ENCODE data around the gene TBC1D2B. TPM values are rescaled to one million over a fixed set of nuclear protein-coding genes. Genes with fewer than 3 reads are reported as not detected.

The TBC1D2B gene
- total and polyA plus RNA-seq, 10 donors: 9.4 to 131 (median 97.4) TPM

GRCh38 chr15:78004222-78004727 is 73.2 kb downstream of the TBC1D2B start:
- intact Hi-C loops (cut with DNase I; ENCODE audit: low total_unique reads): loop anchor here (10.0 kb wide), 1 partner anchor 101 kb away; no protein-coding TSS in a partner anchor
- Histone ChIP-seq H3K27ac (peak overlapping the region in 5 of 8 donors; percentile 21 to 60 (median 49)), H3K36me3 (peaks cover 0 to 99% (median 78%) of the 10 kb centered on the region in 6 donors), H3K4me3 (no peak overlapping the region), H3K27me3 (replicated peaks in 1 of 7) (no peaks in the 10 kb centered on the region), H3K4me1 (peaks cover 0 to 79% (median 47%) of the 10 kb centered on the region in 6 donors), H3K9me3 (no peaks in the 10 kb centered on the region)
- DNase-seq: no peak
- 56 to 77% (median 70%) methylated on average over 9 of the region's 9 CpGs for WGBS, 5 donors
- TF ChIP-seq, protein P1, sequence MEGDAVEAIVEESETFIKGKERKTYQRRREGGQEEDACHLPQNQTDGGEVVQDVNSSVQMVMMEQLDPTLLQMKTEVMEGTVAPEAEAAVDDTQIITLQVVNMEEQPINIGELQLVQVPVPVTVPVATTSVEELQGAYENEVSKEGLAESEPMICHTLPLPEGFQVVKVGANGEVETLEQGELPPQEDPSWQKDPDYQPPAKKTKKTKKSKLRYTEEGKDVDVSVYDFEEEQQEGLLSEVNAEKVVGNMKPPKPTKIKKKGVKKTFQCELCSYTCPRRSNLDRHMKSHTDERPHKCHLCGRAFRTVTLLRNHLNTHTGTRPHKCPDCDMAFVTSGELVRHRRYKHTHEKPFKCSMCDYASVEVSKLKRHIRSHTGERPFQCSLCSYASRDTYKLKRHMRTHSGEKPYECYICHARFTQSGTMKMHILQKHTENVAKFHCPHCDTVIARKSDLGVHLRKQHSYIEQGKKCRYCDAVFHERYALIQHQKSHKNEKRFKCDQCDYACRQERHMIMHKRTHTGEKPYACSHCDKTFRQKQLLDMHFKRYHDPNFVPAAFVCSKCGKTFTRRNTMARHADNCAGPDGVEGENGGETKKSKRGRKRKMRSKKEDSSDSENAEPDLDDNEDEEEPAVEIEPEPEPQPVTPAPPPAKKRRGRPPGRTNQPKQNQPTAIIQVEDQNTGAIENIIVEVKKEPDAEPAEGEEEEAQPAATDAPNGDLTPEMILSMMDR (IDR thresholded peaks at IDR 0.05 in 8 of 11, conservative IDR thresholded peaks at IDR 0.05 in 3 of 11): no peak
- peak in 1 of 3 donors; percentile 16 for TF ChIP-seq POLR2AphosphoS5 (IDR thresholded peaks at IDR 0.05)

DNA sequence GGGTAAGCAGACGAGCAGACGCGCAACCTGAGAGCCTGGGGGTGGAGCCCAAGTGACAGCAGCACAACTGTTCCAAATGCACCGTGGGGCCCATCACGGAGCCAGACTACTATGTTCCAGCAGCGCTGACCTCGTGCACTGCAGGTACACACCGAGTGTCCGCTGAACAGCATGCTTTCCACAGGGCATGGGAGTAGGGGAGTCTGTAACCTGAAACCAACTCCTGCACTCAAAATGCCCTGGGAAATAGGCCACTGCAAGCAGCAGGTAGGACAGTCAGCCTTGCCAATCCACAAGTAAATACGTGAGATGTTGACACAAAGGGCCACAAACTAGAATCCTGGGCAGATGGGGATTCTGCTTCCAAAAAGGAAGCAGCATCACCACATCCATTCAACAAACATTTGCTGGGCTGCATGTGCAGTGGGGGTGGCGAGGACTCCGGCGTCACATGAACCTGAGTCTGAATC is 73.9 kb downstream of the TBC1D2B start:
- H3K9me3 ChIP-seq: no peaks in the 10 kb centered on the region
- peaks cover 0 to 99% (median 78%) of the 10 kb centered on the region in 6 donors for H3K36me3 ChIP-seq
- peaks cover 0 to 75% (median 47%) of the 10 kb centered on the region in 6 donors for H3K4me1 ChIP-seq
- H3K27me3 ChIP-seq (replicated peaks in 1 of 7): no peaks in the 10 kb centered on the region
- DNase-seq: no peak
- peak in 1 of 3 donors; percentile 6 for TF ChIP-seq POLR2AphosphoS5 (IDR thresholded peaks at IDR 0.05)
- no peak for TF ChIP-seq POLR2A (IDR thresholded peaks at IDR 0.05)
- TF ChIP-seq, protein P1 (IDR thresholded peaks at IDR 0.05 in 8 of 11, conservative IDR thresholded peaks at IDR 0.05 in 3 of 11): no peak
- H3K4me3 ChIP-seq: no peak overlapping the region
- WGBS, 5 donors: 88 to 95% (median 93%) methylated on average over 13 of the region's 13 CpGs
- H3K27ac ChIP-seq: peak overlapping the region in 2 of 8 donors; percentile 55 to 60
- intact Hi-C loops (cut with DNase I; ENCODE audit: low total_unique reads): loop anchor here (10.0 kb wide), 1 partner anchor 101 kb away; no protein-coding TSS in a partner anchor

DNA sequence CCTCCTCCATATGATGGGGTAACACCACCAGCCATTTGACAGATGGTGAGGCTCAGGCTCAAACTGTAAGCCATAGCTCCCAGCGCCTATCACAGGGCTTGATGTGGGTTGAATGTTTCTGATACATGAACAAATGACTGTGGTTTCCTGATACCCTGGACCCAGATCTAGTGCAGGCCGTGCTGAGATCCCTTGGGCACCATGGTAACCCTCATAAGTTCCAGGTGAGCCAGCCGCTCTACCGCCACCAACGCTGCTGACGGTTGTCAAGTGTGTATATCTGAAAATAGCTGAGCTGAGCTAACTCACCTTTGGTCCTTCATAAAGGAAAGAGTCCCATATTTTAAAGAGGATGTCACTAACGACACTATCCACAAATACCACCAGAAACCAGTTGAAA is 74.5 kb downstream of the TBC1D2B start:
- intact Hi-C loops (cut with DNase I; ENCODE audit: low total_unique reads): loop anchor here (10.0 kb wide), 1 partner anchor 102 kb away; no protein-coding TSS in a partner anchor
- Histone ChIP-seq H3K4me1 (peaks cover 0 to 75% (median 44%) of the 10 kb centered on the region in 6 donors), H3K27ac (no peak overlapping the region), H3K9me3 (no peaks in the 10 kb centered on the region), H3K27me3 (replicated peaks in 1 of 7) (no peaks in the 10 kb centered on the region), H3K36me3 (peaks cover 0 to 99% (median 78%) of the 10 kb centered on the region in 6 donors), H3K4me3 (no peak overlapping the region)
- WGBS, 5 donors: 88 to 94% (median 94%) methylated on average over 7 of the region's 7 CpGs
- TF ChIP-seq, protein P1 (IDR thresholded peaks at IDR 0.05 in 8 of 11, conservative IDR thresholded peaks at IDR 0.05 in 3 of 11): no peak
- TF ChIP-seq POLR2A (IDR thresholded peaks at IDR 0.05) (no peak), POLR2AphosphoS5 (IDR thresholded peaks at IDR 0.05) (no peak)
- DNase-seq: no peak

DNA sequence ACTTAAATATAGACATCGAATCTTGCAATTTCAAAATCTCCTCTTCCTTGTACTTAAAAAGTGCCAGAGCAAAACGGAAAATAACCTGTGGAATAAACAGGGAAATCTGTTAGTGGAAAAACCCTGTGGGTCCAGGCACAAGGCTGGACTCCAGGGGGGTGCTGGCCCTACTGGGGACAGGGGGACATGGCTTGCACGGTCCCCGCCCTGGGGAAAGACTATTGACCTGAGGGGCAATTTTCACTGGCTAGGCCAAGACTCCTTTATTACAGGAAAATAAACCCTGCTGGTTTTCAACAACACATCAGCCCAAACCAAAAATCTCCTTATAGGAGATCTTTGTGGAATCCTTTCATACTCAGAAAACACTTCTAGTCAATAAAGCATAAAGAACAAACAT is 75.9 kb downstream of the TBC1D2B start:
- H3K9me3 ChIP-seq: no peaks in the 10 kb centered on the region
- WGBS, 5 donors: 85 to 88% (median 88%) methylated on average over 4 of the region's 4 CpGs
- H3K4me3 ChIP-seq: no peak overlapping the region
- peaks cover 0 to 99% (median 80%) of the 10 kb centered on the region in 6 donors for H3K36me3 ChIP-seq
- no peak for TF ChIP-seq POLR2AphosphoS5 (IDR thresholded peaks at IDR 0.05)
- no peak for TF ChIP-seq POLR2A (IDR thresholded peaks at IDR 0.05)
- TF ChIP-seq, protein P1 (IDR thresholded peaks at IDR 0.05 in 8 of 11, conservative IDR thresholded peaks at IDR 0.05 in 3 of 11): no peak
- peak overlapping the region in 2 of 8 donors; percentile 46 to 69 for H3K27ac ChIP-seq
- no peaks in the 10 kb centered on the region for H3K27me3 ChIP-seq (replicated peaks in 1 of 7)
- DNase-seq: no peak
- H3K4me1 ChIP-seq: peaks cover 0 to 73% (median 38%) of the 10 kb centered on the region in 6 donors
- intact Hi-C loops (cut with DNase I; ENCODE audit: low total_unique reads): loop anchor here (10.0 kb wide), 1 partner anchor 103 kb away; no protein-coding TSS in a partner anchor

Measured in spleen (tissue), 11 donors.